Osteocyte (in vitro differentiated cells): ENCODE results near the gene NR2C2AP. TPM values are rescaled to one million over a fixed set of nuclear protein-coding genes. Genes with fewer than 3 reads are reported as not detected.

Experiments used
- DNase-seq: peaks from one replicate; pipeline ENCODE4 v3.0.0; 2021; ENCODE audit warnings: mixed read lengths; ENCODE audit not compliant: unreplicated experiment; ENCODE audit errors: extremely low spot score
- H3K27ac Mint-ChIP-seq: one replicate; pipeline ENCODE4 v1.8.0; 2021; ENCODE audit warnings: mild to moderate bottlenecking, mixed read lengths; ENCODE audit not compliant: unreplicated experiment
- H3K27me3 Mint-ChIP-seq: one replicate; pipeline ENCODE4 v1.8.0; 2021; ENCODE audit warnings: mixed read lengths; ENCODE audit not compliant: unreplicated experiment
- H3K36me3 Mint-ChIP-seq: one replicate; pipeline ENCODE4 v1.8.0; 2021; ENCODE audit warnings: mixed read lengths; ENCODE audit not compliant: unreplicated experiment
- H3K4me1 Mint-ChIP-seq: one replicate; pipeline ENCODE4 v1.8.0; 2021; ENCODE audit warnings: mixed read lengths; ENCODE audit not compliant: unreplicated experiment
- H3K4me3 Mint-ChIP-seq: one replicate; pipeline ENCODE4 v1.8.0; 2021; ENCODE audit warnings: mild to moderate bottlenecking, moderate library complexity, mixed read lengths; ENCODE audit not compliant: unreplicated experiment
- H3K9me3 Mint-ChIP-seq: one replicate; pipeline ENCODE4 v1.8.0; 2021; ENCODE audit warnings: mixed read lengths; ENCODE audit not compliant: unreplicated experiment
- CTCF ChIP-seq: fragments of 200-600 bp; sonication (generic); IDR thresholded peaks from 2 replicates; pipeline ENCODE4 v1.5.0; 2021; ENCODE audit warnings: antibody characterized with exemption, mild to moderate bottlenecking, moderate library complexity
- total RNA-seq: library from RNA; stranded (reverse); gene quantifications from 2 replicates; pipeline ENCODE4 v1.2.1, GENCODE V29; 2021

NR2C2AP gene
- total RNA-seq, 1 donor from 2014 or later: 11.6 TPM

- H3K4me1 Mint-ChIP-seq: peaks cover 21% of the 10 kb centered on the region
- H3K4me3 Mint-ChIP-seq: peak overlapping the region; percentile 14
- H3K27ac Mint-ChIP-seq: no peak overlapping the region
- H3K27me3 Mint-ChIP-seq: no peaks in the 10 kb centered on the region
- H3K9me3 Mint-ChIP-seq: no peaks in the 10 kb centered on the region
- no peak for TF ChIP-seq CTCF
- H3K36me3 Mint-ChIP-seq: no peaks in the 10 kb centered on the region
- DNase-seq: no peak
These were observed 33.8 kb downstream of the NR2C2AP start for GRCh38 chr19:19169236-19170052.

- Mint-ChIP-seq H3K36me3 (no peaks in the 10 kb centered on the region), H3K4me1 (peaks cover 21% of the 10 kb centered on the region), H3K27ac (no peak overlapping the region), H3K9me3 (no peaks in the 10 kb centered on the region), H3K4me3 (no peak overlapping the region), H3K27me3 (no peaks in the 10 kb centered on the region)
- TF ChIP-seq CTCF: no peak
- DNase-seq: no peak
These were observed 35.6 kb downstream of the NR2C2AP start for GRCh38 chr19:19167612-19168011.

- no peak for TF ChIP-seq CTCF
- Mint-ChIP-seq H3K27ac (no peak overlapping the region), H3K4me1 (peaks cover 6% of the 10 kb centered on the region), H3K4me3 (no peak overlapping the region), H3K27me3 (no peaks in the 10 kb centered on the region), H3K9me3 (no peaks in the 10 kb centered on the region), H3K36me3 (no peaks in the 10 kb centered on the region)
- no peak for DNase-seq
These were observed 37.8 kb downstream of the NR2C2AP start for GRCh38 chr19:19165396-19165795.

GRCh38 chr19:19162495-19162894, 40.7 kb downstream of the NR2C2AP start:
- Mint-ChIP-seq H3K4me3 (no peak overlapping the region), H3K4me1 (no peaks in the 10 kb centered on the region), H3K27ac (no peak overlapping the region), H3K36me3 (no peaks in the 10 kb centered on the region), H3K27me3 (no peaks in the 10 kb centered on the region), H3K9me3 (no peaks in the 10 kb centered on the region)
- no peak for TF ChIP-seq CTCF
- no peak for DNase-seq

GRCh38 chr19:19160461-19161035, 42.7 kb downstream of the NR2C2AP start:
- no peak for DNase-seq
- Mint-ChIP-seq H3K4me1 (no peaks in the 10 kb centered on the region), H3K9me3 (no peaks in the 10 kb centered on the region), H3K4me3 (no peak overlapping the region), H3K27ac (no peak overlapping the region), H3K27me3 (no peaks in the 10 kb centered on the region), H3K36me3 (peaks cover 3% of the 10 kb centered on the region)
- TF ChIP-seq CTCF: no peak
